T-helper 1 cell treated with Interleukin-12 subunit alpha and Interleukin-12 subunit beta and Interleukin-4 antibody, amounts not matched to agents 30 μg/mL and 1 μg/mL, for 36 hours (primary cell): ENCODE data around the gene ZNF423.

Source experiments
- H3K27ac Mint-ChIP-seq: one replicate; pipeline ENCODE4 v1.8.0; 2021; ENCODE audit warnings: mild to moderate bottlenecking, mixed read lengths
- H3K27me3 Mint-ChIP-seq: one replicate; pipeline ENCODE4 v1.8.0; 2021; ENCODE audit warnings: low read depth, mixed read lengths
- H3K36me3 Mint-ChIP-seq: one replicate; pipeline ENCODE4 v1.8.0; 2021; ENCODE audit warnings: low read depth, mixed read lengths
- H3K4me1 Mint-ChIP-seq: one replicate; pipeline ENCODE4 v1.8.0; 2021; ENCODE audit warnings: low read depth, mixed read lengths
- H3K4me3 Mint-ChIP-seq: one replicate; pipeline ENCODE4 v1.8.0; 2021; ENCODE audit warnings: mild to moderate bottlenecking, moderate library complexity, mixed read lengths
- H3K9me3 Mint-ChIP-seq: one replicate; pipeline ENCODE4 v1.8.0; 2021; ENCODE audit warnings: mixed read lengths

ZNF423 gene

GRCh38 chr16:49643429-49644144, 212.3 kb downstream of the ZNF423 start:
- no peaks in the 10 kb centered on the region for H3K4me1 Mint-ChIP-seq

GRCh38 chr16:49641250-49641649, 214.7 kb downstream of the ZNF423 start:
- no peaks in the 10 kb centered on the region for H3K36me3 Mint-ChIP-seq

More at GRCh38 chr16:49643429-49644144, 212.3 kb downstream of the ZNF423 start:
- no peaks in the 10 kb centered on the region for H3K27me3 Mint-ChIP-seq
- H3K4me3 Mint-ChIP-seq = no peak overlapping the region
- no peak overlapping the region for H3K27ac Mint-ChIP-seq
- H3K9me3 Mint-ChIP-seq = peaks cover 29% of the 10 kb centered on the region
- H3K36me3 Mint-ChIP-seq = peaks cover 5% of the 10 kb centered on the region

GRCh38 chr16:49640581-49640980, 215.3 kb downstream of the ZNF423 start:
- no peaks in the 10 kb centered on the region for H3K4me1 Mint-ChIP-seq
- H3K36me3 Mint-ChIP-seq = no peaks in the 10 kb centered on the region
- H3K27ac Mint-ChIP-seq = no peak overlapping the region
- peaks cover 7% of the 10 kb centered on the region for H3K9me3 Mint-ChIP-seq
- no peaks in the 10 kb centered on the region for H3K27me3 Mint-ChIP-seq
- H3K4me3 Mint-ChIP-seq = no peak overlapping the region

More at GRCh38 chr16:49641250-49641649, 214.7 kb downstream of the ZNF423 start:
- H3K4me1 Mint-ChIP-seq = no peaks in the 10 kb centered on the region
- H3K27ac Mint-ChIP-seq = no peak overlapping the region
- no peak overlapping the region for H3K4me3 Mint-ChIP-seq
- H3K27me3 Mint-ChIP-seq = no peaks in the 10 kb centered on the region
- H3K9me3 Mint-ChIP-seq = peaks cover 13% of the 10 kb centered on the region

- H3K9me3 Mint-ChIP-seq = no peaks in the 10 kb centered on the region
- no peaks in the 10 kb centered on the region for H3K36me3 Mint-ChIP-seq
- no peaks in the 10 kb centered on the region for H3K4me1 Mint-ChIP-seq
- no peak overlapping the region for H3K4me3 Mint-ChIP-seq
- H3K27ac Mint-ChIP-seq = no peak overlapping the region
- H3K27me3 Mint-ChIP-seq = no peaks in the 10 kb centered on the region
Observed at GRCh38 chr16:49639739-49640431, 216.0 kb downstream of the ZNF423 start.

- Mint-ChIP-seq H3K9me3 (no peaks in the 10 kb centered on the region), H3K4me3 (no peak overlapping the region), H3K27me3 (no peaks in the 10 kb centered on the region), H3K36me3 (no peaks in the 10 kb centered on the region), H3K27ac (no peak overlapping the region), H3K4me1 (no peaks in the 10 kb centered on the region)
Observed at GRCh38 chr16:49638673-49639610, 217.0 kb downstream of the ZNF423 start.

GRCh38 chr16:49637933-49638672, 217.8 kb downstream of the ZNF423 start:
- H3K9me3 Mint-ChIP-seq = no peaks in the 10 kb centered on the region
- H3K4me1 Mint-ChIP-seq = no peaks in the 10 kb centered on the region
- H3K4me3 Mint-ChIP-seq = no peak overlapping the region
- H3K36me3 Mint-ChIP-seq = no peaks in the 10 kb centered on the region
- no peak overlapping the region for H3K27ac Mint-ChIP-seq
- no peaks in the 10 kb centered on the region for H3K27me3 Mint-ChIP-seq

- Mint-ChIP-seq H3K27ac (no peak overlapping the region), H3K27me3 (no peaks in the 10 kb centered on the region), H3K4me1 (no peaks in the 10 kb centered on the region), H3K36me3 (no peaks in the 10 kb centered on the region), H3K9me3 (no peaks in the 10 kb centered on the region), H3K4me3 (no peak overlapping the region)
Observed at GRCh38 chr16:49637511-49637910, 218.4 kb downstream of the ZNF423 start.

- Mint-ChIP-seq H3K4me1 (no peaks in the 10 kb centered on the region), H3K4me3 (no peak overlapping the region), H3K27ac (no peak overlapping the region), H3K9me3 (no peaks in the 10 kb centered on the region), H3K27me3 (no peaks in the 10 kb centered on the region), H3K36me3 (no peaks in the 10 kb centered on the region)
Observed at GRCh38 chr16:49636608-49637007, 219.3 kb downstream of the ZNF423 start.

- no peaks in the 10 kb centered on the region for H3K27me3 Mint-ChIP-seq
- no peaks in the 10 kb centered on the region for H3K4me1 Mint-ChIP-seq
- no peak overlapping the region for H3K4me3 Mint-ChIP-seq
- no peak overlapping the region for H3K27ac Mint-ChIP-seq
- no peaks in the 10 kb centered on the region for H3K9me3 Mint-ChIP-seq
- no peaks in the 10 kb centered on the region for H3K36me3 Mint-ChIP-seq
Observed at GRCh38 chr16:49635591-49636581, 220.0 kb downstream of the ZNF423 start.

- Mint-ChIP-seq H3K27ac (no peak overlapping the region), H3K27me3 (no peaks in the 10 kb centered on the region)
Observed at GRCh38 chr16:49635009-49635350, 220.9 kb downstream of the ZNF423 start.

GRCh38 chr16:49634235-49635008, 221.5 kb downstream of the ZNF423 start:
- no peak overlapping the region for H3K27ac Mint-ChIP-seq
- H3K36me3 Mint-ChIP-seq = no peaks in the 10 kb centered on the region
- H3K9me3 Mint-ChIP-seq = no peaks in the 10 kb centered on the region
- H3K27me3 Mint-ChIP-seq = no peaks in the 10 kb centered on the region
- no peaks in the 10 kb centered on the region for H3K4me1 Mint-ChIP-seq
- H3K4me3 Mint-ChIP-seq = no peak overlapping the region

More at GRCh38 chr16:49635009-49635350, 220.9 kb downstream of the ZNF423 start:
- no peaks in the 10 kb centered on the region for H3K36me3 Mint-ChIP-seq
- no peaks in the 10 kb centered on the region for H3K9me3 Mint-ChIP-seq
- H3K4me1 Mint-ChIP-seq = no peaks in the 10 kb centered on the region
- no peak overlapping the region for H3K4me3 Mint-ChIP-seq

- no peaks in the 10 kb centered on the region for H3K4me1 Mint-ChIP-seq
- no peak overlapping the region for H3K4me3 Mint-ChIP-seq
- H3K9me3 Mint-ChIP-seq = no peaks in the 10 kb centered on the region
- no peaks in the 10 kb centered on the region for H3K27me3 Mint-ChIP-seq
- no peak overlapping the region for H3K27ac Mint-ChIP-seq
- no peaks in the 10 kb centered on the region for H3K36me3 Mint-ChIP-seq
Observed at GRCh38 chr16:49632795-49633184, 223.1 kb downstream of the ZNF423 start.
